CD4-positive, alpha-beta T cell (primary cell): Measurements from ENCODE around the gene CEP135. TPM values are rescaled to one million over a fixed set of nuclear protein-coding genes. Genes with fewer than 3 reads are reported as not detected.

ENCODE experiments used
- ATAC-seq: fragments of 200-7000 bp; cut with Tn5 transposase; one replicate; pipeline ENCODE4 v1.10.0; 2022; ENCODE audit warnings: mild to moderate bottlenecking; ENCODE audit not compliant: poor library complexity
- CTCF ChIA-PET: fragments of 350-600 bp; sonication (Branson Sonifier 250); formaldehyde crosslinking; loops from one replicate; lab custom pipeline; 2021; ENCODE audit warnings: antibody characterized with exemption, inconsistent platforms; lab: Charles Lee
- POLR2A ChIA-PET: fragments of 350-600 bp; sonication (Branson Sonifier 250); formaldehyde crosslinking; loops from one replicate; lab custom pipeline; 2021; ENCODE audit warnings: antibody characterized with exemption, inconsistent platforms; lab: Charles Lee
- DNase-seq, 14 experiments: peaks; one replicate each; pipeline ENCODE4 v3.0.0-alpha.2; 2013 to 2020; ENCODE audit warnings: mixed read lengths in 2 of 14
- H3K27ac ChIP-seq, 2 donors: one replicate each; pipeline versions ENCODE4 v1.5.1 to v1.7.0; 2013; ENCODE audit warnings: low read length in 2 of 2, low read depth in 1 of 2, mild to moderate bottlenecking in 1 of 2
- H3K27me3 ChIP-seq, 2 experiments: 1 replicate in 1 of 2; 2 replicates in 1 of 2; pipeline versions ENCODE4 v1.6.1 to v1.7.0; 2013; ENCODE audit warnings: low read length in 2 of 2, control low read depth in 1 of 2, mild to moderate bottlenecking in 1 of 2, moderate library complexity in 1 of 2; ENCODE audit not compliant: insufficient read depth in 2 of 2, control insufficient read depth in 1 of 2
- H3K36me3 ChIP-seq: one replicate; pipeline ENCODE4 v1.6.1; 2013; ENCODE audit warnings: low read length, control low read depth; ENCODE audit not compliant: insufficient read depth
- H3K4me1 ChIP-seq: one replicate; pipeline ENCODE4 v1.6.1; 2013; ENCODE audit warnings: low read length, control low read depth; ENCODE audit not compliant: insufficient read depth
- H3K4me3 ChIP-seq: one replicate; pipeline ENCODE4 v1.5.1; 2013; ENCODE audit warnings: mild to moderate bottlenecking, low read length, moderate library complexity
- H3K9me3 ChIP-seq, 2 experiments: 1 replicate in 1 of 2; 2 replicates in 1 of 2; pipeline versions ENCODE4 v1.6.1 to v1.7.0; 2013; ENCODE audit warnings: low read length in 2 of 2, mild to moderate bottlenecking in 2 of 2, control low read depth in 1 of 2, moderate library complexity in 1 of 2; ENCODE audit not compliant: control insufficient read depth in 1 of 2, insufficient read depth in 1 of 2
- H3K27ac Mint-ChIP-seq: one replicate; pipeline ENCODE4 v1.8.0; 2020; ENCODE audit warnings: mixed read lengths
- H3K27me3 Mint-ChIP-seq: one replicate; pipeline ENCODE4 v1.8.0; 2021; ENCODE audit warnings: mixed read lengths
- H3K36me3 Mint-ChIP-seq: one replicate; pipeline ENCODE4 v1.8.0; 2021; ENCODE audit warnings: low read depth, mixed read lengths
- H3K4me1 Mint-ChIP-seq: one replicate; pipeline ENCODE4 v1.8.0; 2021; ENCODE audit warnings: low read depth, mixed read lengths
- H3K4me3 Mint-ChIP-seq: one replicate; pipeline ENCODE4 v1.8.0; 2020; ENCODE audit warnings: mild to moderate bottlenecking, mixed read lengths
- H3K9me3 Mint-ChIP-seq: one replicate; pipeline ENCODE4 v1.8.0; 2020; ENCODE audit warnings: mixed read lengths
- intact Hi-C, 2 experiments: fragments of 100-400 bp; cut with DNase I in 1 of 2; cut with micrococcal nuclease in 1 of 2; formaldehyde crosslinking; loops; one replicate each; pipeline versions ENCODE4 v1.15.1 to v1.9.0; 2023 to 2025; cut with DNase I, micrococcal nuclease
- polyA plus RNA-seq, 2 donors: library from polyadenylated mRNA; unstranded; fragments of 120-200 nt; gene quantifications; one replicate each; pipeline ENCODE4 v1.2.1, GENCODE V29; 2013
- total RNA-seq, 174 experiments: library from RNA in 2 of 174; stranded (reverse) in 2 of 174; gene quantifications; one replicate each; pipeline ENCODE4 v1.2.3 and lab custom pipeline; 2021 to 2026
- TF ChIP-seq, protein P1 (sequence below): fragments of 200-600 bp; IDR thresholded peaks from one replicate; pipeline ENCODE4 v1.8.0; 2022; ENCODE audit warnings: antibody characterized with exemption, mild to moderate bottlenecking

CEP135 gene, protein sequence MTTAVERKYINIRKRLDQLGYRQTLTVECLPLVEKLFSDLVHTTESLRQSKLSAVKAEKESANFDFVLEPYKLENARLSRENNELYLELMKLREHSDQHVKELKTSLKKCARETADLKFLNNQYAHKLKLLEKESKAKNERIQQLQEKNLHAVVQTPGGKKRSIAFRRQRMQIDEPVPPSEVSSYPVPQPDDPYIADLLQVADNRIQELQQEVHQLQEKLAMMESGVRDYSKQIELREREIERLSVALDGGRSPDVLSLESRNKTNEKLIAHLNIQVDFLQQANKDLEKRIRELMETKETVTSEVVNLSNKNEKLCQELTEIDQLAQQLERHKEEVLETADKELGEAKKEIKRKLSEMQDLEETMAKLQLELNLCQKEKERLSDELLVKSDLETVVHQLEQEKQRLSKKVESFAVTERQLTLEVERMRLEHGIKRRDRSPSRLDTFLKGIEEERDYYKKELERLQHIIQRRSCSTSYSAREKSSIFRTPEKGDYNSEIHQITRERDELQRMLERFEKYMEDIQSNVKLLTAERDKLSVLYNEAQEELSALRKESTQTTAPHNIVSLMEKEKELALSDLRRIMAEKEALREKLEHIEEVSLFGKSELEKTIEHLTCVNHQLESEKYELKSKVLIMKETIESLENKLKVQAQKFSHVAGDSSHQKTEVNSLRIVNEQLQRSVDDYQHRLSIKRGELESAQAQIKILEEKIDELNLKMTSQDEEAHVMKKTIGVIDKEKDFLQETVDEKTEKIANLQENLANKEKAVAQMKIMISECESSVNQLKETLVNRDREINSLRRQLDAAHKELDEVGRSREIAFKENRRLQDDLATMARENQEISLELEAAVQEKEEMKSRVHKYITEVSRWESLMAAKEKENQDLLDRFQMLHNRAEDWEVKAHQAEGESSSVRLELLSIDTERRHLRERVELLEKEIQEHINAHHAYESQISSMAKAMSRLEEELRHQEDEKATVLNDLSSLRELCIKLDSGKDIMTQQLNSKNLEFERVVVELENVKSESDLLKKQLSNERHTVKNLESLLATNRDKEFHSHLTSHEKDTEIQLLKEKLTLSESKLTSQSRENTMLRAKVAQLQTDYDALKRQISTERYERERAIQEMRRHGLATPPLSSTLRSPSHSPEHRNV
- 10 to 100 TPM; 19.6 to 21.0 TPM for total RNA-seq
- polyA plus RNA-seq (2013, experiment 1 of 2), result 14.0 TPM
- 17.2 TPM for polyA plus RNA-seq (2013, experiment 2 of 2)
- total RNA-seq (lab: John Stamatoyannopoulos, UW), result 30.2 to 94.9 (median 61.0) reads per million in 172 experiments

DNA sequence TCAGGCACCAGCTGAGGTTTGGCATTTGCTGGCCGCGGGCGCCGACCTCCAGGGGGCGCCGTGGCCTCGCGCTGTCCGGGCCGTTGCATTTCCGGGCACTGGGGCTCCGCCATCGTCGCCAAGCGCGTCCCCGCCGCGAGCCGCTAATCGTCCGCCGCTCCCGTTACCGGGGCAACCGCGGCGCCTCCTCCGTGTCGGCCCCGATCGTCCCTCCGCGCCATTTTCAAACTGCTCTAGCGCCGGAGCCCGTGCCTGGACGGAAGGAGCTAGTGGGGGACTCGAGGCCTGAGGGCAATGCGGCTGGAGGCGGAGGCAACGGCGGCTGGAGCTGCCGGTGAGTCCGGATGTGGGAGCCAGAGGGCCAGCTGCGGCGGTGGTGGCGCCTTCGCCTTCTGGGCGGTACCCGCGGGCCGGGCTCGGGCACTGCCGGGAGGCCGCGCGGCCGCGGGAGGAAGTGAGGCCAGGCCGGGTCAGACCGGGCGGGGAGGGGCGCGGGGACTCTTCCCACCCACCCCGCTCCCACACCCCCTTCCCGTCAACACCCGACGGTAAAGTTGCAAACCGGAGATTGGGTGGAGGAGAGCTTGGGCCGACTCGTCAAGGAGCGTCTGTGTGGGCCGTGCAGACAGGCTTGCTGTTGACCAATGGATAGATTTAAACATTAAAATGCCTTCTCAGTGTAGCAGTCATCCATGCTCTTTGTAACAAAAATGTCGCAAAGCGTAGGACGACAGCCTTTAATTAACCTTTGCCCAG, at the start of gene CEP135:
CEP135 (plus strand) TSS at position 220 of the 756 bp plus-strand sequence. CDS start 3,186 bp downstream, outside the sequence.
- Mint-ChIP-seq H3K27me3 (no peaks in the 10 kb centered on the region), H3K9me3 (no peaks in the 10 kb centered on the region), H3K27ac (peak within 1 kb of the TSS; percentile 96), H3K4me1 (peaks cover 58% of the 10 kb centered on the region), H3K4me3 (peak within 1 kb of the TSS; percentile 90), H3K36me3 (peaks cover 32% of the 10 kb centered on the region)
- CTCF ChIA-PET, result interaction anchor here (0.5 to 3.0 kb wide), 28 partner anchors 9 to 1029 kb away, joined by 3 to 22 read pairs (median 5); partner anchors contain the start of genes AASDH and REST
- DNase-seq, result peak; percentile 83 to 96 (median 91)
- peaks cover 26% of the 10 kb centered on the region for H3K4me1 ChIP-seq
- no peaks in the 10 kb centered on the region for H3K27me3 ChIP-seq
- peaks cover 21% of the 10 kb centered on the region for H3K36me3 ChIP-seq
- peak within 1 kb of the TSS; percentile 74 for H3K4me3 ChIP-seq
- peak; percentile 68 for ATAC-seq
- no peaks in the 10 kb centered on the region for H3K9me3 ChIP-seq
- intact Hi-C loops, result loop anchor here (1.0 to 10.0 kb wide), 13 partner anchors 42 to 1030 kb away; partner anchors contain the start of genes POLR2B (in 2 of the 2), AASDH (in 1 of the 2), EXOC1 (in 1 of the 2) and NOA1 (in 1 of the 2)
- POLR2A ChIA-PET, result interaction anchor here (0.6 to 3.5 kb wide), 23 partner anchors 9 to 1890 kb away, joined by 3 to 42 read pairs (median 8); partner anchors contain the start of genes AASDH, EXOC1, NOA1 and PAICS
- TF ChIP-seq, protein P1, sequence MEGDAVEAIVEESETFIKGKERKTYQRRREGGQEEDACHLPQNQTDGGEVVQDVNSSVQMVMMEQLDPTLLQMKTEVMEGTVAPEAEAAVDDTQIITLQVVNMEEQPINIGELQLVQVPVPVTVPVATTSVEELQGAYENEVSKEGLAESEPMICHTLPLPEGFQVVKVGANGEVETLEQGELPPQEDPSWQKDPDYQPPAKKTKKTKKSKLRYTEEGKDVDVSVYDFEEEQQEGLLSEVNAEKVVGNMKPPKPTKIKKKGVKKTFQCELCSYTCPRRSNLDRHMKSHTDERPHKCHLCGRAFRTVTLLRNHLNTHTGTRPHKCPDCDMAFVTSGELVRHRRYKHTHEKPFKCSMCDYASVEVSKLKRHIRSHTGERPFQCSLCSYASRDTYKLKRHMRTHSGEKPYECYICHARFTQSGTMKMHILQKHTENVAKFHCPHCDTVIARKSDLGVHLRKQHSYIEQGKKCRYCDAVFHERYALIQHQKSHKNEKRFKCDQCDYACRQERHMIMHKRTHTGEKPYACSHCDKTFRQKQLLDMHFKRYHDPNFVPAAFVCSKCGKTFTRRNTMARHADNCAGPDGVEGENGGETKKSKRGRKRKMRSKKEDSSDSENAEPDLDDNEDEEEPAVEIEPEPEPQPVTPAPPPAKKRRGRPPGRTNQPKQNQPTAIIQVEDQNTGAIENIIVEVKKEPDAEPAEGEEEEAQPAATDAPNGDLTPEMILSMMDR, result peak; percentile 95
- H3K27ac ChIP-seq, result peak within 1 kb of the TSS; percentile 79 to 83

DNA sequence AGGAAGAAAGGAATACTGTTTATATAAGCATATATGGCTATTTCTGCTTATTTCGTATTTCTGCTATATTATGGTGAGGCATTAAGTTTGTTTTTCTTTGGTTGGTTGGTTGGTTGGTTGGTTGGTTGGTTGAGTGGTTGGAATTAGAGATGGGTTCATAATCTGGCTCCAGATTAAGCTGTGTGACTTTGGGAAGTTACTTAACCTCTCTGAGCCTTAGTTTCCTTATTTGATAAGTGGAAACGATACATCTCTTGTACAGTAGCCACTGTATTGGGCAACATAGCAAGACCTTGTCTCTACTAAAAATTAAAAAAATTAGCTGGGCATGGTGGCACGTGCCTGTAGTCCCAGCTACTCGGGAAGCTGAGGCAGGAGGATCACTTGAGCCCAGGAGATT, 46.1 kb upstream of the CEP135 start:
- no peak for ATAC-seq
- POLR2A ChIA-PET, result interaction anchor here (4.3 kb wide), 1 partner anchor 46 kb away, joined by 23 read pairs; the partner anchor contains the start of gene CEP135
- peaks cover 38% of the 10 kb centered on the region for H3K36me3 ChIP-seq

More for the DNA sequence above, 46.1 kb upstream of the CEP135 start:
- intact Hi-C loops, result no loop called here
- Histone ChIP-seq H3K9me3 (no peaks in the 10 kb centered on the region), H3K4me3 (no peak overlapping the region), H3K27me3 (no peaks in the 10 kb centered on the region), H3K27ac (no peak overlapping the region), H3K4me1 (no peaks in the 10 kb centered on the region)
- DNase-seq, result no peak
- Mint-ChIP-seq H3K9me3 (no peaks in the 10 kb centered on the region), H3K4me1 (peaks cover 23% of the 10 kb centered on the region), H3K4me3 (no peak overlapping the region), H3K27ac (peak overlapping the region; percentile 22), H3K27me3 (no peaks in the 10 kb centered on the region), H3K36me3 (peaks cover 60% of the 10 kb centered on the region)
- TF ChIP-seq, protein P1, result no peak
- CTCF ChIA-PET, result interaction anchor here (1.0 to 1.2 kb wide), 2 partner anchors 36 to 49 kb away, joined by 3 read pairs; no protein-coding TSS in a partner anchor
